Endometrial microvascular endothelial cells (primary cell): Measurements from ENCODE around the gene MAGI2. TPM values are rescaled to one million over a fixed set of nuclear protein-coding genes. Genes with fewer than 3 reads are reported as not detected.

Source experiments
- in situ Hi-C: cut with HindIII; loops from 2 replicates; pipeline ENCODE4 v1.10.0; 2017; ENCODE audit warnings: low sequenced_read_pairs, low pct_unique_long_range_greater_than_20kb; ENCODE audit errors: inconsistent ontology term
- total RNA-seq: library from RNA; depleted of rRNA; stranded (reverse); fragments of >200 nt; gene quantifications from one replicate; pipeline ENCODE4 v1.2.3, GENCODE V29; 2015; ENCODE audit errors: inconsistent ontology term

Gene MAGI2
- total RNA-seq, result 0.46 TPM

GRCh38 chr7:79453558-79454360, at the start of gene MAGI2:
TSS of gene MAGI2 (minus strand) at chr7:79453667. CDS start at chr7:79453320, 347 bp downstream.
- in situ Hi-C loops, result no loop called here

GRCh38 chr7:79502151-79502550, 48.7 kb upstream of the MAGI2 start:
- in situ Hi-C loops, result no loop called here

GRCh38 chr7:79500759-79501158, 47.3 kb upstream of the MAGI2 start:
- in situ Hi-C loops, result no loop called here

GRCh38 chr7:79497728-79498127, 44.3 kb upstream of the MAGI2 start:
- in situ Hi-C loops, result no loop called here

- in situ Hi-C loops, result no loop called here
Measured at GRCh38 chr7:79495544-79496272, 42.2 kb upstream of the MAGI2 start.

GRCh38 chr7:79494046-79494445, 40.6 kb upstream of the MAGI2 start:
- in situ Hi-C loops, result no loop called here

- in situ Hi-C loops, result no loop called here
Measured at GRCh38 chr7:79489371-79489770, 35.9 kb upstream of the MAGI2 start.

- in situ Hi-C loops, result no loop called here
Measured at GRCh38 chr7:79478386-79478785, 24.9 kb upstream of the MAGI2 start.

GRCh38 chr7:79475455-79475854, 22.0 kb upstream of the MAGI2 start:
- in situ Hi-C loops, result no loop called here

- in situ Hi-C loops, result no loop called here
Measured at GRCh38 chr7:79471699-79472098, 18.2 kb upstream of the MAGI2 start.

GRCh38 chr7:79471283-79471682, 17.8 kb upstream of the MAGI2 start:
- in situ Hi-C loops, result no loop called here

GRCh38 chr7:79465551-79465950, 12.1 kb upstream of the MAGI2 start:
- in situ Hi-C loops, result no loop called here

GRCh38 chr7:79464051-79464450, 10.6 kb upstream of the MAGI2 start:
- in situ Hi-C loops, result no loop called here

GRCh38 chr7:79462390-79462789, 8.9 kb upstream of the MAGI2 start:
- in situ Hi-C loops, result no loop called here

GRCh38 chr7:79461660-79462059, 8.2 kb upstream of the MAGI2 start:
- in situ Hi-C loops, result no loop called here

GRCh38 chr7:79459381-79459780, 5.9 kb upstream of the MAGI2 start:
- in situ Hi-C loops, result no loop called here

GRCh38 chr7:79458796-79459195, 5.3 kb upstream of the MAGI2 start:
- in situ Hi-C loops, result no loop called here

GRCh38 chr7:79455173-79455790, 1.8 kb upstream of the MAGI2 start:
- in situ Hi-C loops, result no loop called here

GRCh38 chr7:79454361-79454960, 994 bp upstream of the MAGI2 start:
- in situ Hi-C loops, result no loop called here

GRCh38 chr7:79453266-79453557, 255 bp downstream of the MAGI2 start:
- in situ Hi-C loops, result no loop called here
